Measurements from ENCODE around the gene NSMCE1.
A peak's percentile ranks its signal among the peaks of the same experiment; 100 is the strongest.

Gene NSMCE1

DNA sequence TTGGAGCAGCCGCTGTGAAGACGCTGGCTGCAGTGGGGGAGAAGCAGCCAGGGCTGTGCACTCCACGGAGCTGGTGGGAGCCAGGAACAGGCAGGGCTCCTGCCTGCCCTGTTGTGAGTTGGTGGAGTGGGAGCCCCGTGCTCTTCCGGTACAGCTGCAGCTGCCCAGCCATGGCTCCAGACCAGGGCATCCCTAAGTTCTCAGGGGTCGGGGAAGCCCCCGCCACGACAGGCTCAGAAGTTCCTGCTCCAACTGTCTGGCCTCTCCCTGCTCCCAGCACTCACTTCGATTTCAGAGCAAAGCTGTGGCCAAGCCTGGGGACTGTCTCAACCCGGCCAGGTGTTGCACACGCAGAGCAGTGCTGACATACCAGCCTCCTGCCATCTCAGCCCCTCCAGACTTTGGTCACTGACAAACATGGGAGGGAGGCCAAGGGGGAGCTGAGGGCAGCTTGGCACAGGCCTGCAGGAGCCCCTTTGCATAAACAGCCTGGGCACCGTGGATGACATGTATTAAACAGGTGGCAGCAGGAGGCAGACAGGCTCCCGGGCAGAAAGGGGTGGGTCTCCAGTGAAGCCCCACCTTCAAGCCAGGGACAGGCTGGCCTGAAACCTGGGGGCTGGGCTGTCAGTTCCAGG, 79.1 kb downstream of the NSMCE1 start:
- Histone ChIP-seq H3K4me3 (ENCODE audit: low read depth, low read length, poor library complexity, severe bottlenecking) (no peak overlapping the region), H3F3A (ENCODE audit: insufficient read depth, low read length) (no peaks in the 10 kb centered on the region), H3K9ac (ENCODE audit: low read length) (peak overlapping the region; percentile 25; the same call in 1 of the 2 replicates), H3K9me2 (ENCODE audit: low read depth, low read length) (no peaks in the 10 kb centered on the region), H3K4me1 (ENCODE audit: insufficient read depth, low read length, severe bottlenecking) (peaks cover 14% of the 10 kb centered on the region), H3K27ac (ENCODE audit: low read depth, low read length, poor library complexity, severe bottlenecking) (peak overlapping the region; percentile 54), H3K36me3 (ENCODE audit: insufficient read depth, low read length) (no peaks in the 10 kb centered on the region), H2AFZ (ENCODE audit: low read length) (0 out of 2 replicates have a peak overlapping the region, but pooled peaks have one; percentile 9), H3K27me3 (ENCODE audit: insufficient read depth, low read length) (no peaks in the 10 kb centered on the region), H3K4me2 (ENCODE audit: low read length) (peak overlapping the region; percentile 30; the same call in 1 of the 2 replicates), H4K20me1 (ENCODE audit: insufficient read depth, low read length) (no peaks in the 10 kb centered on the region), H3K9me3 (ENCODE audit: low read length) (no peaks in the 10 kb centered on the region), H3K79me2 (ENCODE audit: insufficient read depth, low read length) (no peaks in the 10 kb centered on the region)
- TF ChIP-seq EZH2 (IDR thresholded peaks at IDR 0.05; ENCODE audit: borderline replicate concordance, low read length) = no peak
- TF ChIP-seq, protein P1, sequence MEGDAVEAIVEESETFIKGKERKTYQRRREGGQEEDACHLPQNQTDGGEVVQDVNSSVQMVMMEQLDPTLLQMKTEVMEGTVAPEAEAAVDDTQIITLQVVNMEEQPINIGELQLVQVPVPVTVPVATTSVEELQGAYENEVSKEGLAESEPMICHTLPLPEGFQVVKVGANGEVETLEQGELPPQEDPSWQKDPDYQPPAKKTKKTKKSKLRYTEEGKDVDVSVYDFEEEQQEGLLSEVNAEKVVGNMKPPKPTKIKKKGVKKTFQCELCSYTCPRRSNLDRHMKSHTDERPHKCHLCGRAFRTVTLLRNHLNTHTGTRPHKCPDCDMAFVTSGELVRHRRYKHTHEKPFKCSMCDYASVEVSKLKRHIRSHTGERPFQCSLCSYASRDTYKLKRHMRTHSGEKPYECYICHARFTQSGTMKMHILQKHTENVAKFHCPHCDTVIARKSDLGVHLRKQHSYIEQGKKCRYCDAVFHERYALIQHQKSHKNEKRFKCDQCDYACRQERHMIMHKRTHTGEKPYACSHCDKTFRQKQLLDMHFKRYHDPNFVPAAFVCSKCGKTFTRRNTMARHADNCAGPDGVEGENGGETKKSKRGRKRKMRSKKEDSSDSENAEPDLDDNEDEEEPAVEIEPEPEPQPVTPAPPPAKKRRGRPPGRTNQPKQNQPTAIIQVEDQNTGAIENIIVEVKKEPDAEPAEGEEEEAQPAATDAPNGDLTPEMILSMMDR (IDR thresholded peaks at IDR 0.05; ENCODE audit: low read length) = no peak

GRCh38 chr16:27188633-27189032, 79.9 kb downstream of the NSMCE1 start:
- Histone ChIP-seq H3K27me3 (ENCODE audit: insufficient read depth, low read length) (no peaks in the 10 kb centered on the region), H3K9ac (ENCODE audit: low read length) (no peak overlapping the region), H4K20me1 (ENCODE audit: insufficient read depth, low read length) (no peaks in the 10 kb centered on the region), H3K79me2 (ENCODE audit: insufficient read depth, low read length) (no peaks in the 10 kb centered on the region), H3F3A (ENCODE audit: insufficient read depth, low read length) (no peaks in the 10 kb centered on the region), H3K9me2 (ENCODE audit: low read depth, low read length) (no peaks in the 10 kb centered on the region), H3K9me3 (ENCODE audit: low read length) (no peaks in the 10 kb centered on the region), H3K4me1 (ENCODE audit: insufficient read depth, low read length, severe bottlenecking) (peaks cover 14% of the 10 kb centered on the region), H3K36me3 (ENCODE audit: insufficient read depth, low read length) (no peaks in the 10 kb centered on the region), H3K4me3 (ENCODE audit: low read depth, low read length, poor library complexity, severe bottlenecking) (no peak overlapping the region), H3K27ac (ENCODE audit: low read depth, low read length, poor library complexity, severe bottlenecking) (no peak overlapping the region), H2AFZ (ENCODE audit: low read length) (no peak overlapping the region), H3K4me2 (ENCODE audit: low read length) (no peak overlapping the region)
- no peak for TF ChIP-seq EZH2 (IDR thresholded peaks at IDR 0.05; ENCODE audit: borderline replicate concordance, low read length)
- TF ChIP-seq, protein P1 (IDR thresholded peaks at IDR 0.05; ENCODE audit: low read length) = no peak

GRCh38 chr16:27185776-27186130, 82.8 kb downstream of the NSMCE1 start:
- Histone ChIP-seq H3K9me2 (ENCODE audit: low read depth, low read length) (no peaks in the 10 kb centered on the region), H3K4me1 (ENCODE audit: insufficient read depth, low read length, severe bottlenecking) (peaks cover 14% of the 10 kb centered on the region)

More at GRCh38 chr16:27185776-27186130, 82.8 kb downstream of the NSMCE1 start:
- H2AFZ ChIP-seq (ENCODE audit: low read length) = no peak overlapping the region
- no peak overlapping the region for H3K9ac ChIP-seq (ENCODE audit: low read length)
- no peaks in the 10 kb centered on the region for H3F3A ChIP-seq (ENCODE audit: insufficient read depth, low read length)
- no peaks in the 10 kb centered on the region for H3K27me3 ChIP-seq (ENCODE audit: insufficient read depth, low read length)
- TF ChIP-seq, protein P1 (IDR thresholded peaks at IDR 0.05; ENCODE audit: low read length) = no peak
- no peak for TF ChIP-seq EZH2 (IDR thresholded peaks at IDR 0.05; ENCODE audit: borderline replicate concordance, low read length)
- H3K27ac ChIP-seq (ENCODE audit: low read depth, low read length, poor library complexity, severe bottlenecking) = no peak overlapping the region
- no peaks in the 10 kb centered on the region for H3K9me3 ChIP-seq (ENCODE audit: low read length)
- H3K4me3 ChIP-seq (ENCODE audit: low read depth, low read length, poor library complexity, severe bottlenecking) = no peak overlapping the region
- no peaks in the 10 kb centered on the region for H4K20me1 ChIP-seq (ENCODE audit: insufficient read depth, low read length)
- H3K79me2 ChIP-seq (ENCODE audit: insufficient read depth, low read length) = no peaks in the 10 kb centered on the region
- H3K4me2 ChIP-seq (ENCODE audit: low read length) = no peak overlapping the region
- no peaks in the 10 kb centered on the region for H3K36me3 ChIP-seq (ENCODE audit: insufficient read depth, low read length)

Measured in OCI-LY1 (cell line).